HG03060 (cell line): ENCODE measurements around the gene IL12A.

Experiments
- ATAC-seq: cut with Tn5 transposase; IDR thresholded peaks from one replicate; pipeline ENCODE4 v1.9.1; 2021; ENCODE audit warnings: low read depth, moderate number of reproducible peaks; ENCODE audit not compliant: unreplicated experiment

IL12A gene

DNA sequence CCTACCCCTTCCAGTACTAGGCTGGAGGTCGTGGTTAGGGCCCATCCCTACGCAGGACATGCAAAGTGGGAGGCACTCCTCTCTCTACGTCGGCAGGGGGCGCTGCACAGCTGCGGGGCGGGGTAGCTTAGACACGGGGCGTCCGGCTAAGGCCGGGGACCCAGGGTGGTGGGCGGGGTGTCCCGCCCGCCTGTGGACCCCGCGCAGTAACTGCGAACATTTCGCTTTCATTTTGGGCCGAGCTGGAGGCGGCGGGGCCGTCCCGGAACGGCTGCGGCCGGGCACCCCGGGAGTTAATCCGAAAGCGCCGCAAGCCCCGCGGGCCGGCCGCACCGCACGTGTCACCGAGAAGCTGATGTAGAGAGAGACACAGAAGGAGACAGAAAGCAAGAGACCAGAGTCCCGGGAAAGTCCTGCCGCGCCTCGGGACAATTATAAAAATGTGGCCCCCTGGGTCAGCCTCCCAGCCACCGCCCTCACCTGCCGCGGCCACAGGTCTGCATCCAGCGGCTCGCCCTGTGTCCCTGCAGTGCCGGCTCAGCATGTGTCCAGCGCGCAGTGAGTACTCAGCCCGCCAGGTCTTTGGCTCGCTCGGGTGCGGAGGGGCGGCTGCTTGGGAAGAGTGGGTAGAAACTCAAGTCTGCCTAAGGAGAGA, at the start of gene IL12A:
Gene IL12A, plus strand, starts transcription at position 219 of the 655 bp plus-strand sequence.
- peak; percentile 96 for ATAC-seq

DNA sequence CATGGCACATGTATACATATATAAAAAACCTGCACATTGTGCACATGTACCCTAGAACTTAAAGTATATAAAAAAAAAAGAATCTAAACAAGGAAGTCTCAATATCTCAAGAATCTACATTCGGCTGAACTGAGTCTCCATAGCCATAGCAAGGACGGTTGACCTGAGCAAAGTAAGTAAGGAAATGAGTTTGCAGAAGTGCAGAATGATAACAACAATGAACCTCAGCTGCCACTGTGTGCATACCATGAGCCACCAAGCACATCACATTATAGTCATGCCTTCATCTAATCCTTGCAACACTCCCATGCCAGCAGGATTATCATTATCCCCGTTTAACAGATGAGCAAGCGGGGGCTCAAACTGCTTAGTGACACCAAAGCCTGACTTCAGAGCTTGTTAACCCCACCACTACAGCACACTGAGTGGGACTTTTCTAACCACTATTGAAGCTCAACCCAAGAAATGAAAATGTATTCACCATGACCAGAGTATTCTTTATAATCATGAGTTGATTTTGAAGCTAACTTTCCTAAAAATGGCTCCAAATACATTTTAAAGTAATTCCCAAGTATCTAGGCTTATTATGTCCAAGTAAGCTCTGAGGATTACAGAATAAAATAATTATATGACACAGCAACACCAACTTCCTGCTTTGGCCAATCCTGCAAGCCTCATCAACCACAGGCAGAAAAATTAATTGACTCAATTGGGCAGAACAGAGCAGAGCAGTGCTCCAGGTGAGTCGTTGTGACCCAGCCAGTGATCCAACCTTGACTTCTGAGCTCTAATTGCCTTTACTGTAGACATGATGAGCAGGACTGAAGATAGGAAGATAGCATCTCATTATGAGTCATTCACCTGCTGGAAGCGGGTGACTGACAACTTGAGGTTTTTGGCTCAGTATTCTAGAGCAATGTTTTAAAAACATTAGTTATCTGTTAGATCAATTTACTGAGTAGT, 47.3 kb upstream of the IL12A start:
- peak; percentile 74 for ATAC-seq

DNA sequence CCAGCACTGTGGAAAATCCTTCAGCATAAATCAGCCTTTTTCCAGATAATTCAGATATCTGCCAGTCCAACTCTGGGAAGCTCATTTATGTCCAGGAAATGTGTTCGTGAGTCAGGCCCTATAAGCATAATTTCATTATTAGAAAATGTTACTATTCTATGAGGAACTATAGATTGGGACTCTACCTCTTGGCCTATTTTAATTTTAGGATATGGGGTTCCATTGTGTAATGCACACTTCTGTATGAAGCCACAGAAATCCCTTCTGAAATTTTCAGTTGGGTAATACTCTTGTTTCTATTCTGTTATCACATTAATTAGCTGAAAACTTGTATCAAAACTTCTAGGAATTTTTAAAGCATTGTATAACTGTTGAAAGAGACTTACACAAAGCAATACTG, 43.9 kb upstream of the IL12A start:
- no peak for ATAC-seq

DNA sequence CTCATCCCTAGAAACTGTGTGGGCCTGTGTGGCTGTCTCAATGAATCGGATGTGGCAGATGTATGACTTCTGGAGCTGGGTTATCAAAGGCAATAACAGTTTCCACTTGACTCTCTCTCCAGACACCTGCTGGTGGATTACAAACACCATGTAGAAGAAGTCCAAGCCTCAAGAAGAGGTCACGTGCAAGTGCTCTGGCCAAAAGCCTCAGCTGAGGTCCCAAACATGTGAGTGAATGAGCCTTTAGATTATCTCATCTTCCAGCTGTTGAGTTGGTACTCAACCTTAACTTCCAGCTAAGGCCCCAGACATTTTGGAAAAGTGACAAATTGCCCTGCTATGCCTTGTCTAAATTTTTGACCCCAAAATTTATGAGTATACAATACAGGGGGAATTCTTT, 42.7 kb upstream of the IL12A start:
- no peak for ATAC-seq

DNA sequence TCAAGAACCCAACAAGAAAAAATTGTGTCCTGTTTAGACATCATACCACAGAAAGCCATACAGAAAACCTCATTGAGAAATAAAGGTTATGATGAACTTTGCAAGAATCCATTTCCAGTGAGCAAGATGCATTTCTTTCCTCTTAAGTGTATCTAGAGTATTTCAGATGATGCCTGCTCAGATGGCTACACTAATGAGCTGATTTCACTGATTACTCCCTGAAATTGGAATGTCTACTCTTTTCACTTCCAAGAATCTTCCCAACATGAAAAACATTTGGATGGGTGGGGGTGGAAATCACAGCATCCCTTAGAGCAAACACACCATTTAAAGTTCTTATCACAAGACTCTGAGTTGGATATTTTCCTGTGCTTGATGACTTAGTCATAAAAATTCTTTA, 41.4 kb upstream of the IL12A start:
- no peak for ATAC-seq

DNA sequence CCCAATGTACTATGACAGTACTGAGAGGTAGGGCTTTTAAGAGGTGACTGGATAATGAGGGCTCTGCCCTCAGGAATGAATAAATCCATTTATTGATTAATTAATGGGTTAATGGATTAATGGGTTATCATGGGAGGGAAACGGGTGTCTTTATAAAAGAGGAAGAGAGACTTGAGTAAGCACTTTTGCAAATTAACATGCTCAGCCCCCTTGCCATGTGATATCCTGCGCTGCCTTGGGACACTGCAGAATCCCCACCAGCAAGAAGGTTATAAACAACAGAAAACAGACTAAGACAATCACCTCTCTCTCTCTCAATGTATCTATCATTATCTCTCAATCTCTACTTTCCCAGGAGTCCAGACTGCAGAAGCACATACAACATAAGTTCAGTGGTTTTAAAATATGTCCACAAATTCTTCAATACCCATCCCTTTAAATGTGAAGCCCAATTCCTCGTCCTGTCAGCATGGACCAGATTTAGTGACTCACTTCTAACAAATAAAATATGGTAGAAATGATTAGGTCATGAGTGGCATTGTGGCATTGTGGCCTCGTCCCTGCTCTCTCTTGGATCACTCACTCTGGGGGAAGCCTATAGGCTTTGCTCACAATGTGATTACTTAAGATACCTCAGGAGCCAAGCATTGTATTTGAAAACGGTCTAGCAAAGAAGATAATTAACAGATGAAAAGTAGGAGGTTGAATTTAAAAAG, 40.0 kb upstream of the IL12A start:
- no peak for ATAC-seq

DNA sequence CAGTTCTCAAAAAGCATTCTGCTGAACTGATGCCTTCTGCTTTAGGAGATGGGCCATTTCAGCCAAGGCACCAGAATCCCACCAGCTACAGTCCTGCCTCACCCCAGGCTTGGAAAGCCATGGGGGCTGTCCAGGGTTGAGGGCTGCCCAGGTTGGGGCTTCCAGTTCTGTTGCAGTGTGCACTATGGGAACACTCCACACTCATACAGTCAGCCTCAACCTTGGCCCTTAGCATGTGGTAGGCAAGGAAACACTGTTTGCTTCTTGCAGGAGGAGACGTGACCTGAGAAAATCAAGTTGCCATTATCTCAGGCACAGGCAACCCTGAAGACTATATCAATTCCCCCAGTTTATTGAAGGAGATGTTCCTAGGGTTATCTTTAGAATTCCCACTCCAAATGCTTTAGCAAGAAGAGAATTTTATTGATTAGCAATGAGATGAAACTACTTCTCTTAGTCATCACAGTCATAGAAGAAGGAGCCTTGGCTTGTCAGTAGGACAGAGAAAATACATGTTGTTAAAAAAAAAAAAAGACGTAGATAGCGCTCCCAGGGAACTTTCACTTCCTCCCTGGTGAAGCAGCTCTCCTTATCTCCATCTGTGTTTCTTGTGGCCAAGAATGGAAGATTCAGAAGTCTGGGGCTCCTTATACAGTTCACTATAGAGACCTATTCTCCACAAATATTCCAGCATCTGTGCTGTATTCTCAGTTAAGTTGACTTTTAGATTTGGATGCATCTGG, 38.3 kb upstream of the IL12A start:
- peak; percentile 85 for ATAC-seq

DNA sequence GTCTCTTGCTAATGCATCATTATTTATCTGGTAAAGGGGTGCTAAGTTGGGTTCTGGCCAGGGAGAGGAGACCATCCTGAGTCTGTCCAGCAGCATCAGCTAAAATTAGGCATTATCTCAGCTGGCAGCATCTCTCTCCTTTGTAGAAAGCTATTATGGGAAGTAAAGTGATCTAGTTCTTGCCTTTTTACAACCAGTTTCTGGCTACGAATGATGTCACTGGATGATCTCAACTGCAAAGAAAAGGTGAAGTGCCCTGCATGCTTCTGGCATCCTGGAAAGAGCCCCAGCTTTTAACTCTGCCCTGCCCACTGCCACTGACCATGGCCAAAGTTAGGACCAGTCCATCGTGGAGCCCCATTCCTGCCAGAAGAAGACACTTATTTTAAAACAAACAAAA, 37.1 kb upstream of the IL12A start:
- no peak for ATAC-seq

DNA sequence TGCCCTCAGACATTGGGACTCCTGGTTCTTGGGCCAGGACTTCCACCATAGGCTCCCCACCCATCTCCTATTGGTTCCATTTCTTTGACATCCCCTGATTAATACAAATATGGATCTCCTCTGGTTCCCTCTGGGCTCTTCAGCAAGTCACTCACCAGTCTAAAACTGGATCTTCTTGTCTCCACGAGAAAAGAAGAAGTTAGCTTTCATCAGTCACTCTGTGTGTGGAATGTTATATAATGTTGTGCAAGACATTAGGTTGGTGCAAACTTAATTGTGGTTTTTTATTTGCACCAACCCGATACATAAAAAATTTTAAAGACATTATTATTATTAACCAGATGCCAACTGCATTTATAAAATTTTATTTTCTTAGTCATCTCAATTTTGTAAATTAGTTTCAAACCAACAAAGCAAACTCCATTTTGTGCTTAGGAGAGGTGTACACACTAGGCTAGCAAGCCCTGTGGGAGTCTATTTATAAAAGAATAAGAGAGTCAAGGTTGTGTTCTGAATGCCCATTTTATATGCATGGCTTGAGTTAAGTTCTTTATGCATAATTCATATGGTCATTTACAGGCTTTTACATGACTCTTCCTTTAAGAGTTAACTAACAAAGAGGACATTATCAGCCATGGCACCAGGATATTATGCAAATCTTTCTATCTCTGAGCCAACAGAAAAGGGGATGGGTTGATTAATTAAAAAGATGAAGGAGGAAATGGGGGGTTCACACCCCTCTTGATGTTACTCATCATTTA, 35.1 kb upstream of the IL12A start:
- ATAC-seq = no peak

DNA sequence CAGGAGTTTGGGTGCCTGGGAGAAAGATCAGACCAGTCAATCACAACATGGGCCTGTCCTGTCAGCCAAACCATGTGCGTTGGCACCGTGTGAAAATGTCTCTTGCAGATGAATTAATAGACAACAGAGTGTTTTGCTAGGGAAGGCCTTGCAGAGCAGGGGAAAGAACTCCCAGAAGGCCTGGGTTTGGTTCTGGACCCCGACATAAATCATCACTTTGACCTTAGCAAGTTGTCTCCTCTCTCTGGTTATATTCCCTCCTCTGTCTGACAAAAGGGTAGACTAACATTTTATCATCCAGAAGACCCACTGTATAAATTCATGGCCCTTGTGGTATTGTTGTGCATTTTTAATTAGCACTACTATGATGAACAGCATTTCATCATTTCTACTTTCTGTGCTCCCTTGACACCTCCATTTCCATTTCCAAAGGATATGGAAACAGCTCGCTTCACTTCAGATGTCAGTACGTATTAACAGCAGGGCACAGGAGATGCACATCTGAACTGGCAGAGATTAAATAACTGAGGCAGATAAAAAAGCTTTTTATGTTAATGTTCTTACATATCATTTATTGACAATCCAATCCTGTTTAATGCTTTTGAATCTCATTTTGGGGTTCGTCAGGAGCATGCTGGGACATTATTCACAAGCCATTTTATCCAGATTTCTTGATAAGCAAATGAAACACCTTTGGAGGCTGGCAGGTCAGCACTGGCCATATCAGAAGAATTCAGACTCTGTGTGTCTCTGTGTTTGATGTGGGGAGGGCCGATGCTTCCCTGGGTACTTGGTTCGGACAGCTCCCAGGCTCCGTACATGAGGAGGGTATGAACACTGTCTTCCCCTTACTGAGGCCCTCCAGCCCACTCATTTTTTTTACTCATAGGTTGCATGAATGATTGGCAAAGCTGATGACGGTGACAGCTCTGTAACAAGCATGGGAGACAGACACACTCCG, 28.2 kb upstream of the IL12A start:
- ATAC-seq = no peak

DNA sequence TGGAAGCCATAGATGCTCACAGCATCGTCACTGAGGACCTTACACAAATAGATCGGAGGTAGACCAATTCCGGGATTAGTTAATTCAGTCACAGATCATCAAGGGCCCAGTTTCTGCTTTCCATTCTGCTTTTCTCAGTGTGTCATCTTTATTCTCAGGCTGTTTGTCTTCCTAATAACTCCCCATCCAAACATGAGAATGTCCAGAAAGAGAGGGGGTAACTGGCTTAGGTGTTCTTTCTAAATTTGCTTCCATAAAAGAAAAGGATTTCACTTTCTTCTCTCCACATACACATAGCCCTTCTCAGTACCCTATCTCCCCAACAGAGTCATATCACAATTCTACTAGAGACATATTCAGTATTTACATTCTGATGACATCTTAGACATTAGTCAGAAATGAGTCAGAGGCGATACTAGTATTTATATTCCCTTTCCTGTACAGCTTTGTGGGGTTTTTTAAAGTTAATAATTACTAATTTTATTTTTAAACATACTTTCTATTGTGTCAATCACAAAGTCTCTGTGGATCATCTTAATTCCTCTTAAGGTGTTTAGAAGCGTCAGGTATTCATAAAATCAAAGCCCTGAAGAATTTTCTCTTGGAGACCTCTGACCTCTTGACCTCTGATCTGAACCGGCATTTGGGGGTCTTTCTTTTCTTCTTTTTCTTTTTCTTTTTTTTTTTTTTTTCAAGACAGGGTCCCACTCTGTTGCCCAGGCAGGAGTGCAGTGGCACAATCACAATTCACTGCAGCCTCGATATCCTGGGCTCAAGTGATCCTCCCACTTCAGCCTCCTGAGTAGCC, 24.3 kb upstream of the IL12A start:
- peak; percentile 100 for ATAC-seq

DNA sequence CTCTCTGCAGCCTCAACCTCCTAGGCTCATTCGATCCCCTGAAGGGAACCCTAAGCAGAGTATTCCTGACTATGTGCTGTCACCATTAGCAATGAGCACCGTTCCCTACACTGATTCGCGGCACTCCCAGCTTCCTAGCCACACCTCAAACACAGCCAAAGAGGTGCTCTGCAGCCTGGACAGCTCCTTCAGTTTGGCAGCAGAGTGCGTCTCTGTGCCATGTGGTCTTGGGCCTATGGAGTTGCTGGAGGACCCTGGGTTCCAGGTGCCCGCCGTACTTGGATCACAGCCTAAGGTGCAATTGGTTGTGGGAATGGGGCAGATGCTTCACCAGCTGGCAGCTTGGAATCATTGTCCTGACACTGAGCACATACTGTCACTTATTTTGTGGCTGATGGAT, 17.3 kb upstream of the IL12A start:
- ATAC-seq = no peak

DNA sequence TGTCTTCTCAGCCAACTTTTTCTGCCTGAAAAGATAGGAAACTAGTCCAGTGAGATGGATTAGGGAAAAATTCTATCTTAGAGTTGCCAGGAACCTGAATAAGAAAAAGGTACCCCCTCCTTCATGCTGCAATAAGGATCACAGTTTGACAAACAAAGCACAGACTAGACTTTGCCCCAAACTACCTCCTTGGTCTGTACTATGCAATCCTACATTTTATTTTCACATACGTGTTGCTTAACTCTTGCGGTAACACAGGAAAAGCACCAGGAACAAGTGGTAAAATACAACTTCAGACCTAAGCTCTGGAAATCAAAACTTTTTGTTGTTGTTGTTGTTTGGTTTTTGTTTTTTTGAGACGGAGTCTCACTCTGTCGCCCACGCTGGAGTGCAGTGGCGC, 11.3 kb upstream of the IL12A start:
- ATAC-seq = no peak

DNA sequence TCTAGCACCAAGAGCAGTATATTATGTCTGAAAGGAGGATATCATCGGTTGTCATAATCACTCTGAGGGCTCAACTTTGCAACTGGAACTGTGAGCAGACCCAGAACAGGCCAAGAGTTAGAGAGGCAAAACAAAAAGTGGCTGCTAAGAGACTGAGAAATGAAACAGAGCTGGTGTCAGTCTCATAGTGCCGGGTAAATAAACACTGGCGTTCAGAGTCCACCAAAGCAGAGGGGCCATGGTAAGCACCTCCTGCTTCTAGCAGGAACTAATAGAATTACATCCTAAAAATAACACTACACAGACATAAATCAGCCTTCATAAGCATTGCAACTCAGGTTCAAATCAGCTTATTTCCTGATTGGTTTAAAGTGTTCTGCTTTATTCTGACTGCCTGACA, 10.3 kb upstream of the IL12A start:
- ATAC-seq = peak; percentile 36

DNA sequence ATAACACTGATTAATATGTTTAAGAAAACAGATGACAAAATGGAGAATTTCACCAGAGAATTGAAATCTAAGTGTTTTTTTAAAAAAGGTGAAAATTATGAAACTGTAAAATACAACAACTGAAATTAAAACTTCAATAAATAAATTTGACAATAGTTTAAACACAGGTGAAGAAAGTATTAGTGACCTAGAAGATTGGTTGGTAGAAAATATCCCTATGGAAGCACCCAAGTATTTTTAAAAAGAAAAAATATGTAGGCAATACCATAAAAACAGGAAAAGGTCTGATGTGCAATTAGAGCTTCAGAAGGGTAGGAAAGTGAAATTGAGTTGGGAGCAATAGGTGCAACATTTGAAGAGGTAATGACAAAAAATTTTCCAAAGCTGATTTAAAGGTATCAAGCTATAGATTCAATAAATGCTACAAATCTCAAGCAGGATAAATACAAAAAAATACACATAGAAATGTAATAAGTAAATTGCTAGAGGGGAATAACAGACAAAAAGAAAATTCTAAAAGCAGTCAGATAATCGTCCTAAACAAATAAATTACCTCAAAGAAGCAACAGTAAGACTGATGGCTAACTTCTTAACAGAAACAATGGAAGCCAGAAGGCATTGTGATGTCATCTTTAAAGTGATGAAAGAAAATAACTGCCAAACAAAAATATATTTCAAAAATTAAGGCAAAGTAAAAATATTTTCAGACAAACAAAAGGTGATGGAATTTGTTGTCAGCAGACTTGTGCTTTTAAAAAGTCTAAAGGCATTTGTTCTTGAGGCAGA, 9.5 kb upstream of the IL12A start:
- ATAC-seq = no peak

DNA sequence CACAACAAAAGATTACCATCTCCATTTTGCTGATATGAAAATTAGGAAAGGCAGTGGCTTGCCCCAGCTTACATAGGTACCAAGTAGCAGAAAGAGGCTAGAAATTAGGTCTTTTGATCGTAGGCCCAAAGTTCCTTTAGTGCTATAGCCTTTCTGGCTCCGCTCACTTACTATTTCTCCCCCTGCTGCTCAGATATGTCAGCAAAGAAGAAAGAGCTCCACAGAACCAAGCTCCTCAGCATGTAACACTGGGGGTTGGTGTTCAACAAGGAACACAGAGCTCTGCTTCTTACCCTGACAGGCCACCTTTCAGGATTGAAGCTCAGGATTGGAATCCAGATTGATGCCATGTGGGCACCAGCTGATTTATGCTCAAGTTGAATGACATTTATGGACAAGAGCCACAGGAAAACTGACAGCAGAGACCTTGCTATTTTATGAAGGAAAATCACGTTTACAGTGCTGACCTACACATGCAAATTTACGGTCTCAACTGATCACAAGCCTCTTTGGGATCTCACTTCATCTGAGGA, 6.1 kb upstream of the IL12A start:
- ATAC-seq = no peak

DNA sequence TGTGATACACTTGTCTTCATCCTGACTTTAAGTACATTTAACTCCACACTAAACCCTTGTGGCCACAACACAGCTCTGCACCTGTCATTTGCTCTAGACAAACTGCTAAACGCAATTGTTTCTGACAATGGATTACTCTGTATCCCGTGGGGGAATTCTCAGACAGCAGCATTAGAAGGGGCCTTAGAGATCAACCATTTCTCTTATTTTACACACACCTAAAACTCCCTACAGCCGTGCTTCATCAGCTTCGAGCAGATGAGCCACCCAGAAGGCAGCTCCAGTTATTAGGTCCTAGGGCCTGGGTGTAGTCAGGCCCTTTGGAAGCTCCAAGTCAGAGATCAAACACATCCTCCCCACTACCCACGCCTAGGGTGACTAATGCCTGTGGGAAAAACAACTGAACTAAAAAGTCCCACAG, 1.3 kb upstream of the IL12A start:
- no peak for ATAC-seq
